ENCODE results near the gene SHC1. TPM values are rescaled to one million over a fixed set of nuclear protein-coding genes. Genes with fewer than 3 reads are reported as not detected.
"Not testable (repeated sequence)": the region's sequence is repeated elsewhere in the genome, so short reads cannot be mapped to it uniquely, and the experiment has no call there.

SHC1 gene
- total and polyA plus RNA-seq, 4 donors, result 26.4 to 99.2 (median 37.8) TPM

- H3K4me3 ChIP-seq (ENCODE audit: low read depth, low read length); H3K27ac ChIP-seq (ENCODE audit: low read depth, low read length); H3K9me3 ChIP-seq (ENCODE audit: control insufficient read depth, insufficient read depth, low read length); H3K27me3 ChIP-seq (ENCODE audit: control insufficient read depth, insufficient read depth, low read length): not testable (repeated sequence)
- H3K4me1 ChIP-seq (ENCODE audit: control insufficient read depth, insufficient read depth, low read length), result peaks cover 20% of the 10 kb centered on the region
- DNase-seq (ENCODE audit: low read depth in 4 of 6, low spot score in 6 of 6), result peak in 3 of 6 donors; percentile 26 to 63 (median 52)
- peaks cover 12% of the 10 kb centered on the region for H3K36me3 ChIP-seq (ENCODE audit: control insufficient read depth, insufficient read depth, low read length)
- WGBS (ENCODE audit: insufficient coverage), result 96% methylated on average over 3 of the region's 13 CpGs
These were observed 24.9 kb upstream of the SHC1 start for GRCh38 chr1:154995301-154995983.

- no peak for DNase-seq (ENCODE audit: low read depth in 4 of 6, low spot score in 6 of 6)
- Histone ChIP-seq H3K27ac (ENCODE audit: low read depth, low read length) (no peak overlapping the region), H3K9me3 (ENCODE audit: control insufficient read depth, insufficient read depth, low read length) (no peaks in the 10 kb centered on the region), H3K4me1 (ENCODE audit: control insufficient read depth, insufficient read depth, low read length) (peaks cover 11% of the 10 kb centered on the region), H3K4me3 (ENCODE audit: low read depth, low read length) (no peak overlapping the region), H3K27me3 (ENCODE audit: control insufficient read depth, insufficient read depth, low read length) (no peaks in the 10 kb centered on the region), H3K36me3 (ENCODE audit: control insufficient read depth, insufficient read depth, low read length) (peaks cover 20% of the 10 kb centered on the region)
- WGBS (ENCODE audit: insufficient coverage), result 90% methylated on average over 3 of the region's 3 CpGs
These were observed 24.0 kb upstream of the SHC1 start for GRCh38 chr1:154994591-154994990.

GRCh38 chr1:154994269-154994587 is 23.7 kb upstream of the SHC1 start:
- no peaks in the 10 kb centered on the region for H3K9me3 ChIP-seq (ENCODE audit: control insufficient read depth, insufficient read depth, low read length)
- 93% methylated on average over 1 of the region's 1 CpG for WGBS (ENCODE audit: insufficient coverage)
- H3K27ac ChIP-seq (ENCODE audit: low read depth, low read length), result no peak overlapping the region
- H3K27me3 ChIP-seq (ENCODE audit: control insufficient read depth, insufficient read depth, low read length), result no peaks in the 10 kb centered on the region
- peaks cover 8% of the 10 kb centered on the region for H3K4me1 ChIP-seq (ENCODE audit: control insufficient read depth, insufficient read depth, low read length)
- no peak for DNase-seq (ENCODE audit: low read depth in 4 of 6, low spot score in 6 of 6)
- H3K4me3 ChIP-seq (ENCODE audit: low read depth, low read length), result no peak overlapping the region
- peaks cover 24% of the 10 kb centered on the region for H3K36me3 ChIP-seq (ENCODE audit: control insufficient read depth, insufficient read depth, low read length)

GRCh38 chr1:154993572-154994268 is 23.2 kb upstream of the SHC1 start, which contains the start of gene LENEP:
Gene LENEP, plus strand, starts transcription at chr1:154993586. Its CDS starts 22 bp downstream, at chr1:154993608.
- DNase-seq (ENCODE audit: low read depth in 4 of 6, low spot score in 6 of 6), result no peak

GRCh38 chr1:154992721-154993571 is 22.4 kb upstream of the SHC1 start:
- no peak overlapping the region for H3K27ac ChIP-seq (ENCODE audit: low read depth, low read length)
- peaks cover 37% of the 10 kb centered on the region for H3K36me3 ChIP-seq (ENCODE audit: control insufficient read depth, insufficient read depth, low read length)

More at GRCh38 chr1:154993572-154994268, 23.2 kb upstream of the SHC1 start, which contains the start of gene LENEP:
- H3K4me3 ChIP-seq (ENCODE audit: low read depth, low read length), result no peak within 1 kb of the TSS
- no peaks in the 10 kb centered on the region for H3K27me3 ChIP-seq (ENCODE audit: control insufficient read depth, insufficient read depth, low read length)
- no peak within 1 kb of the TSS for H3K27ac ChIP-seq (ENCODE audit: low read depth, low read length)
- H3K36me3 ChIP-seq (ENCODE audit: control insufficient read depth, insufficient read depth, low read length), result peaks cover 29% of the 10 kb centered on the region
- WGBS (ENCODE audit: insufficient coverage), result 93% methylated on average over 3 of the region's 8 CpGs
- H3K4me1 ChIP-seq (ENCODE audit: control insufficient read depth, insufficient read depth, low read length), result peaks cover 2% of the 10 kb centered on the region
- H3K9me3 ChIP-seq (ENCODE audit: control insufficient read depth, insufficient read depth, low read length), result no peaks in the 10 kb centered on the region

GRCh38 chr1:154990276-154990675 is 19.7 kb upstream of the SHC1 start:
- DNase-seq (ENCODE audit: low read depth in 4 of 6, low spot score in 6 of 6), result no peak
- peaks cover 55% of the 10 kb centered on the region for H3K36me3 ChIP-seq (ENCODE audit: control insufficient read depth, insufficient read depth, low read length)
- no peaks in the 10 kb centered on the region for H3K9me3 ChIP-seq (ENCODE audit: control insufficient read depth, insufficient read depth, low read length)
- WGBS (ENCODE audit: insufficient coverage), result 100% methylated on average over 2 of the region's 8 CpGs
- H3K4me3 ChIP-seq (ENCODE audit: low read depth, low read length), result no peak overlapping the region
- peaks cover 4% of the 10 kb centered on the region for H3K4me1 ChIP-seq (ENCODE audit: control insufficient read depth, insufficient read depth, low read length)
- no peaks in the 10 kb centered on the region for H3K27me3 ChIP-seq (ENCODE audit: control insufficient read depth, insufficient read depth, low read length)
- no peak overlapping the region for H3K27ac ChIP-seq (ENCODE audit: low read depth, low read length)

More at GRCh38 chr1:154992721-154993571, 22.4 kb upstream of the SHC1 start:
- Histone ChIP-seq H3K9me3 (ENCODE audit: control insufficient read depth, insufficient read depth, low read length) (no peaks in the 10 kb centered on the region), H3K27me3 (ENCODE audit: control insufficient read depth, insufficient read depth, low read length) (no peaks in the 10 kb centered on the region), H3K4me3 (ENCODE audit: low read depth, low read length) (no peak overlapping the region), H3K4me1 (ENCODE audit: control insufficient read depth, insufficient read depth, low read length) (peaks cover 4% of the 10 kb centered on the region)
- DNase-seq (ENCODE audit: low read depth in 4 of 6, low spot score in 6 of 6), result no peak
- 57% methylated on average over 3 of the region's 14 CpGs for WGBS (ENCODE audit: insufficient coverage)

GRCh38 chr1:154989195-154989860 is 18.8 kb upstream of the SHC1 start:
- Histone ChIP-seq H3K4me3 (ENCODE audit: low read depth, low read length) (no peak overlapping the region), H3K4me1 (ENCODE audit: control insufficient read depth, insufficient read depth, low read length) (peaks cover 9% of the 10 kb centered on the region), H3K9me3 (ENCODE audit: control insufficient read depth, insufficient read depth, low read length) (no peaks in the 10 kb centered on the region), H3K27me3 (ENCODE audit: control insufficient read depth, insufficient read depth, low read length) (no peaks in the 10 kb centered on the region), H3K36me3 (ENCODE audit: control insufficient read depth, insufficient read depth, low read length) (peaks cover 55% of the 10 kb centered on the region), H3K27ac (ENCODE audit: low read depth, low read length) (no peak overlapping the region)
- no peak for DNase-seq (ENCODE audit: low read depth in 4 of 6, low spot score in 6 of 6)
- WGBS (ENCODE audit: insufficient coverage), result 100% methylated on average over 2 of the region's 3 CpGs

GRCh38 chr1:154988058-154988954 is 17.8 kb upstream of the SHC1 start:
- no peak overlapping the region for H3K27ac ChIP-seq (ENCODE audit: low read depth, low read length)
- peaks cover 55% of the 10 kb centered on the region for H3K36me3 ChIP-seq (ENCODE audit: control insufficient read depth, insufficient read depth, low read length)
- no peak overlapping the region for H3K4me3 ChIP-seq (ENCODE audit: low read depth, low read length)
- peaks cover 18% of the 10 kb centered on the region for H3K4me1 ChIP-seq (ENCODE audit: control insufficient read depth, insufficient read depth, low read length)
- no peak for DNase-seq (ENCODE audit: low read depth in 4 of 6, low spot score in 6 of 6)
- no peaks in the 10 kb centered on the region for H3K27me3 ChIP-seq (ENCODE audit: control insufficient read depth, insufficient read depth, low read length)
- WGBS (ENCODE audit: insufficient coverage), result 93% methylated on average over 11 of the region's 17 CpGs
- no peaks in the 10 kb centered on the region for H3K9me3 ChIP-seq (ENCODE audit: control insufficient read depth, insufficient read depth, low read length)

All from spinal cord (tissue), 10 donors.